Endothelial cell of umbilical vein (primary cell): ENCODE results near the gene EIF4E3. TPM values are rescaled to one million over a fixed set of nuclear protein-coding genes. Genes with fewer than 3 reads are reported as not detected.

Experiments used
- BruUV-seq: library from RNA; stranded (reverse); fragments of 400-500 nt; replicated peaks from 2 replicates; lab custom pipeline; 2021; lab: Mats Ljungman, UMichigan
- CTCF ChIA-PET: fragments of 300-600, 350-600 bp; sonication (Branson Sonifier 250); formaldehyde crosslinking; loops from one replicate; lab custom pipeline; 2021; ENCODE audit warnings: antibody characterized with exemption, inconsistent platforms; lab: Charles Lee
- POLR2A ChIA-PET: fragments of 300-600, 350-600 bp; sonication (Branson Sonifier 250); formaldehyde crosslinking; loops from one replicate; lab custom pipeline; 2021; ENCODE audit warnings: antibody characterized with exemption, inconsistent platforms; lab: Charles Lee
- DNase-seq: peaks from one replicate; pipeline ENCODE4 v3.0.0-alpha.2; 2011; ENCODE audit warnings: low read depth, low spot score
- FAIRE-seq: peaks from 2 replicates; lab custom pipeline; 2011; peaks lifted over from hg19 to GRCh38; lab: Jason Lieb, UNC
- H2AFZ ChIP-seq: 2 replicates; pipeline ENCODE4 v1.6.0; 2012; ENCODE audit warnings: low read depth, low read length, control low read depth, inconsistent platforms
- H3K27ac ChIP-seq: 2 replicates; pipeline ENCODE4 v1.5.1; 2011; ENCODE audit warnings: low read depth, mild to moderate bottlenecking, control low read depth, low read length, moderate library complexity; ENCODE audit not compliant: insufficient read depth
- H3K27me3 ChIP-seq, 2 experiments: 2 replicates each; pipeline versions ENCODE4 v1.6.0 to v1.6.1; 2011; ENCODE audit warnings: low read length in 2 of 2, mixed read lengths in 1 of 2; ENCODE audit not compliant: control insufficient read depth in 2 of 2, insufficient read depth in 2 of 2
- H3K36me3 ChIP-seq, 2 experiments: 2 replicates in 1 of 2; 3 replicates in 1 of 2; pipeline ENCODE4 v1.5.1; 2011; ENCODE audit warnings: low read length in 2 of 2, mild to moderate bottlenecking in 1 of 2, moderate library complexity in 1 of 2; ENCODE audit not compliant: control insufficient read depth in 2 of 2, insufficient read depth in 2 of 2; ENCODE audit errors: extremely low read depth in 1 of 2
- H3K4me1 ChIP-seq: 3 replicates; pipeline ENCODE4 v1.5.1; 2011; ENCODE audit warnings: mild to moderate bottlenecking, low read length; ENCODE audit not compliant: control insufficient read depth, insufficient read depth; ENCODE audit errors: extremely low read depth
- H3K4me2 ChIP-seq: 2 replicates; pipeline ENCODE4 v1.6.1; 2011; ENCODE audit warnings: low read length, control low read depth, mixed read lengths; ENCODE audit not compliant: insufficient read depth
- H3K4me3 ChIP-seq, 3 experiments: fragments of 200-600 bp in 1 of 3; sonication (generic), shearing (Covaris generic) in 1 of 3; replicated peaks in 1 of 3; 2 replicates each; pipeline ENCODE4 v1.5.1; 2011 to 2016; ENCODE audit warnings: control low read depth in 3 of 3, low read length in 3 of 3, mild to moderate bottlenecking in 2 of 3, inconsistent platforms in 1 of 3, low read depth in 1 of 3, moderate library complexity in 1 of 3; ENCODE audit not compliant: insufficient read depth in 1 of 3
- H3K79me2 ChIP-seq: 2 replicates; pipeline ENCODE4 v1.6.0; 2012; ENCODE audit warnings: low read length, inconsistent platforms; ENCODE audit not compliant: control insufficient read depth, insufficient read depth
- H3K9ac ChIP-seq: replicated peaks from 2 replicates; pipeline ENCODE3; 2011; ENCODE audit warnings: low read length, control low read depth; ENCODE audit not compliant: insufficient read depth; ENCODE audit errors: extremely low read depth
- H3K9me1 ChIP-seq: replicated peaks from 3 replicates; pipeline ENCODE4 v1.6.0; 2011; ENCODE audit warnings: mild to moderate bottlenecking, low read length; ENCODE audit not compliant: control insufficient read depth, insufficient read depth; ENCODE audit errors: extremely low read depth
- H3K9me3 ChIP-seq: replicated peaks from 2 replicates; pipeline ENCODE4 v1.5.1; 2012; ENCODE audit warnings: low read length, inconsistent platforms; ENCODE audit not compliant: control insufficient read depth, insufficient read depth
- H4K20me1 ChIP-seq: replicated peaks from 2 replicates; pipeline ENCODE3; 2011; ENCODE audit warnings: mild to moderate bottlenecking, low read length; ENCODE audit not compliant: control insufficient read depth, insufficient read depth; ENCODE audit errors: extremely low read depth
- CTCF ChIP-seq, 2 donors: IDR thresholded peaks; 1 replicate in 1 of 2; 2 replicates in 1 of 2; pipeline ENCODE4 v1.5.1; 2011; ENCODE audit warnings: low read length in 2 of 2, mild to moderate bottlenecking in 2 of 2, moderate library complexity in 2 of 2, control low read depth in 1 of 2, inconsistent platforms in 1 of 2, low read depth in 1 of 2; ENCODE audit not compliant: insufficient read depth in 1 of 2; ENCODE audit errors: extremely low read depth in 1 of 2
- EZH2 ChIP-seq: IDR thresholded peaks from 2 replicates; pipeline ENCODE4 v1.6.1; 2012; ENCODE audit warnings: borderline replicate concordance, low read depth, mild to moderate bottlenecking, moderate library complexity, low read length, inconsistent platforms; ENCODE audit not compliant: severe bottlenecking
- FOS ChIP-seq: IDR thresholded peaks from 2 replicates; pipeline ENCODE4 v1.6.1; 2011; ENCODE audit warnings: mild to moderate bottlenecking, low read length, moderate library complexity, borderline replicate concordance; ENCODE audit not compliant: insufficient read depth
- GATA2 ChIP-seq: IDR thresholded peaks from 2 replicates; pipeline ENCODE4 v1.7.0; 2011; ENCODE audit warnings: low read depth, mild to moderate bottlenecking, moderate library complexity, mixed read lengths, low read length; ENCODE audit not compliant: insufficient read length, insufficient read depth
- JUN ChIP-seq: IDR thresholded peaks from 2 replicates; pipeline ENCODE4 v1.6.1; 2011; ENCODE audit warnings: borderline replicate concordance, low read depth; ENCODE audit not compliant: insufficient read length, insufficient read depth
- MAX ChIP-seq: IDR thresholded peaks from 2 replicates; pipeline ENCODE4 v1.6.1; 2011; ENCODE audit not compliant: insufficient read depth, insufficient read length
- MYC ChIP-seq: IDR thresholded peaks from one replicate; pipeline ENCODE4 v1.6.1; 2011; ENCODE audit warnings: mild to moderate bottlenecking, low read depth, low read length
- POLR2A ChIP-seq: IDR thresholded peaks from 2 replicates; pipeline ENCODE4 v1.6.1; 2012; ENCODE audit warnings: low read depth, mild to moderate bottlenecking, control low read depth, low read length
- POLR2AphosphoS5 ChIP-seq: IDR thresholded peaks from 2 replicates; pipeline ENCODE4 v1.6.1; 2012; ENCODE audit warnings: low read depth, mild to moderate bottlenecking, control low read depth, low read length, moderate library complexity; ENCODE audit not compliant: insufficient read depth
- dilution Hi-C: fragments of 300-500 bp; cut with MboI; formaldehyde crosslinking; loops from one replicate; pipeline ENCODE4 v1.15.0; 2019; ENCODE audit warnings: low sequenced_read_pairs; ENCODE audit not compliant: extremely low pct_ligation_motif_present
- intact Hi-C: fragments of 100-400 bp; cut with micrococcal nuclease; formaldehyde crosslinking; loops from one replicate; pipeline ENCODE4 v1.10.0; 2022
- polyA plus RNA-seq, 4 experiments: library from polyadenylated mRNA; depleted of rRNA in 3 of 4; stranded (reverse) in 3 of 4; unstranded in 1 of 4; fragments of >200 nt; gene quantifications; 2 replicates each; pipeline versions ENCODE4 v1.2.1 to v1.2.3, GENCODE V29; 2011 to 2012; ENCODE audit warnings: missing spikeins in 1 of 4
- total RNA-seq: library from RNA; stranded (reverse); gene quantifications from 2 replicates; pipeline ENCODE4 v1.2.3, GENCODE V29; 2021

The EIF4E3 gene
- total and polyA plus RNA-seq, 2 donors (not counting 3 experiments of a cell fraction or from before 2014, with no cell fraction given) = 1.3 to 4.9 TPM

GRCh38 chr3:71713041-71713440, 12.2 kb downstream of the EIF4E3 start:
- Histone ChIP-seq H2AFZ (no peak overlapping the region), H3K9me3 (no peaks in the 10 kb centered on the region), H3K4me1 (no peaks in the 10 kb centered on the region), H3K9ac (no peak overlapping the region), H4K20me1 (no peaks in the 10 kb centered on the region), H3K9me1 (no peaks in the 10 kb centered on the region), H3K4me3 (no peak overlapping the region), H3K79me2 (no peaks in the 10 kb centered on the region), H3K27ac (no peak overlapping the region), H3K36me3 (no peaks in the 10 kb centered on the region), H3K27me3 (peaks cover 0 to 4% of the 10 kb centered on the region in 2 experiments), H3K4me2 (no peak overlapping the region)
- POLR2A ChIA-PET = no interaction called here
- CTCF ChIA-PET = interaction anchor here (0.8 kb wide), 1 partner anchor 1109 kb away, joined by 3 read pairs; no protein-coding TSS in a partner anchor
- DNase-seq (no peak), FAIRE-seq (no peak)
- TF ChIP-seq POLR2A (no peak), FOS (no peak), GATA2 (no peak), CTCF (IDR thresholded peaks at IDR 0.05; ENCODE audit: extremely low read depth in 1 of 2, insufficient read depth in 1 of 2, low read depth in 1 of 2, low read length in 2 of 2) (no peak), MYC (no peak), POLR2AphosphoS5 (no peak), MAX (no peak), EZH2 (no peak), JUN (no peak)
- no TSS peak for BruUV-seq
- intact Hi-C loops (loop anchor here (5.0 to 10.0 kb wide), 2 partner anchors 144 to 1372 kb away; no protein-coding TSS in a partner anchor), dilution Hi-C loops (no loop called here)
